MCF 10A (cell line): ENCODE results near the gene P3H2. TPM values are rescaled to one million over a fixed set of nuclear protein-coding genes. Genes with fewer than 3 reads are reported as not detected.
A peak's percentile ranks its signal among the peaks of the same experiment; 100 is the strongest.

ENCODE experiments used
- BruUV-seq: library from RNA; stranded (reverse); fragments of 400-500 nt; replicated peaks from 2 replicates; lab custom pipeline; 2021; lab: Mats Ljungman, UMichigan
- CTCF ChIA-PET: fragments of 300-600 bp; sonication (Branson Sonifier 250); formaldehyde crosslinking; extraction: SDS; loops from one replicate; lab custom pipeline; 2021; ENCODE audit warnings: antibody characterized with exemption, inconsistent platforms; lab: Yijun Ruan, JAX
- POLR2A ChIA-PET: fragments of 300-600, 350-650 bp; sonication (Branson Sonifier 250); formaldehyde crosslinking; extraction: SDS; loops from one replicate; lab custom pipeline; 2020; ENCODE audit warnings: antibody characterized with exemption, inconsistent platforms; lab: Yijun Ruan, JAX
- DNase-seq: peaks from one replicate; pipeline ENCODE4 v3.0.0-alpha.2; 2018; ENCODE audit not compliant: unreplicated experiment
- H3K27ac Mint-ChIP-seq: one replicate; pipeline ENCODE4 v1.8.0; 2022; ENCODE audit warnings: mild to moderate bottlenecking, low read depth, mixed read lengths; ENCODE audit not compliant: unreplicated experiment
- H3K27me3 Mint-ChIP-seq: one replicate; pipeline ENCODE4 v1.8.0; 2022; ENCODE audit warnings: mixed read lengths; ENCODE audit not compliant: insufficient read depth, unreplicated experiment
- H3K36me3 Mint-ChIP-seq: one replicate; pipeline ENCODE4 v1.8.0; 2022; ENCODE audit warnings: mild to moderate bottlenecking, moderate library complexity, mixed read lengths; ENCODE audit not compliant: insufficient read depth, unreplicated experiment
- H3K4me1 Mint-ChIP-seq: one replicate; pipeline ENCODE4 v1.8.0; 2022; ENCODE audit warnings: mixed read lengths; ENCODE audit not compliant: insufficient read depth, unreplicated experiment
- H3K4me3 Mint-ChIP-seq: one replicate; pipeline ENCODE4 v1.8.0; 2022; ENCODE audit warnings: mild to moderate bottlenecking, moderate library complexity, mixed read lengths; ENCODE audit not compliant: unreplicated experiment
- H3K9me3 Mint-ChIP-seq: one replicate; pipeline ENCODE4 v1.8.0; 2022; ENCODE audit warnings: mixed read lengths; ENCODE audit not compliant: unreplicated experiment
- CTCF ChIP-seq: fragments of 200-600 bp; IDR thresholded peaks from one replicate; pipeline ENCODE4 v1.8.0; 2022; ENCODE audit warnings: antibody characterized with exemption, mild to moderate bottlenecking; ENCODE audit not compliant: unreplicated experiment
- intact Hi-C: fragments of 100-400 bp; cut with micrococcal nuclease; formaldehyde crosslinking; loops from 2 replicates; pipeline ENCODE4 v1.14.1; 2022
- total RNA-seq: library from RNA; stranded (reverse); gene quantifications from 2 replicates; pipeline ENCODE4 v1.2.3, GENCODE V29; 2022

Gene P3H2
- total RNA-seq, 1 experiment from 2014 or later = 60.2 TPM

DNA sequence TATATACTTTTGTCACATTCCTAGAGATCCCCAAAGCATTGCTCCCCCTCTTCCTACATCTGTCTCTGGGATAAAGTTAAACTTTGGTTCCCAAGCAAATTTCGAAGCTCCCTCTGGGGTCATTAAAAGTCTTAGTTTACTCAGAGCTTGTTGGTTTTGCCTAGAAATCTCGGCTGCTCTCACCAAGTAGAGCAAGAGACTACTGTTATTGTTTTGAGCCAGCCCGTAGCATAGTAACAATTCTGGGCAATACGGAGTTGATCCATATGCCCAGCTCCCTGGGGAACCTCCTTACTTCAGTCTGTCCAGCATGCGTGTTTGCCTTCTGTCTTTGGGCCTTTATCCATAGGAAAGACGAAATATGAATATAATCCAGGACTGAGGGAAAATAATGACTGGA, 10.0 kb upstream of the P3H2 start:
- ChIA-PET CTCF (interaction anchor here (0.5 to 2.4 kb wide), 7 partner anchors 10 to 857 kb away, joined by 3 to 11 read pairs (median 3); partner anchors contain the start of gene P3H2), POLR2A (interaction anchor here (1.0 to 3.3 kb wide), 5 partner anchors 10 to 39 kb away, joined by 3 to 21 read pairs (median 6); partner anchors contain the start of gene P3H2)
- H3K4me1 Mint-ChIP-seq = peaks cover 7% of the 10 kb centered on the region
- no peak for DNase-seq
- no peak for TF ChIP-seq CTCF
- H3K9me3 Mint-ChIP-seq = no peaks in the 10 kb centered on the region
- H3K27me3 Mint-ChIP-seq = no peaks in the 10 kb centered on the region
- peak overlapping the region; percentile 85 for H3K27ac Mint-ChIP-seq
- H3K36me3 Mint-ChIP-seq = no peaks in the 10 kb centered on the region
- intact Hi-C loops = no loop called here
- H3K4me3 Mint-ChIP-seq = no peak overlapping the region
- no TSS peak for BruUV-seq

DNA sequence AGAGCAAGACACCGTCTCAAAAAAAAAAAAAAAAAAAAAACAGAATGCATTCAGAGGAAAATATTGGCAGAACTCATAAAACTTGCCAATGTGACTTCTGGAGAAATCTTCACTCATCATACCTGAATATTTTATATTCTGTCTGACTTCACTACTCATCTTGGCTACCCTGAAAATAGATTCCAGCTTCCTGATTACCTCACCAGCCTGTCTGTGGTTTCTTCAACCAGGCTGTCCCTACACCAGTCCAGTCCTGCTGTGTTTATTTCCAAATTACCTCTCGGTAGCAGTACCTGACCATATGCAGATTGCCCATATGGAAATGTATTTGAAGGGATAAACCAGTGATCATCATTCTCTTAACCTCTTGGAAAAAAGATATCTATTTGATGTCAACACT, 9.3 kb upstream of the P3H2 start:
- CTCF ChIA-PET = interaction anchor here (0.6 to 2.4 kb wide), 5 partner anchors 9 to 376 kb away, joined by 3 to 11 read pairs (median 4); partner anchors contain the start of gene P3H2
- Mint-ChIP-seq H3K27me3 (no peaks in the 10 kb centered on the region), H3K36me3 (no peaks in the 10 kb centered on the region), H3K4me3 (no peak overlapping the region), H3K4me1 (peaks cover 7% of the 10 kb centered on the region), H3K27ac (peak overlapping the region; percentile 85), H3K9me3 (no peaks in the 10 kb centered on the region)
- BruUV-seq = no TSS peak
- peak; percentile 34 for DNase-seq
- intact Hi-C loops = no loop called here
- no peak for TF ChIP-seq CTCF
- POLR2A ChIA-PET = interaction anchor here (1.2 to 3.3 kb wide), 4 partner anchors 9 to 85 kb away, joined by 3 to 21 read pairs (median 10); partner anchors contain the start of gene P3H2

DNA sequence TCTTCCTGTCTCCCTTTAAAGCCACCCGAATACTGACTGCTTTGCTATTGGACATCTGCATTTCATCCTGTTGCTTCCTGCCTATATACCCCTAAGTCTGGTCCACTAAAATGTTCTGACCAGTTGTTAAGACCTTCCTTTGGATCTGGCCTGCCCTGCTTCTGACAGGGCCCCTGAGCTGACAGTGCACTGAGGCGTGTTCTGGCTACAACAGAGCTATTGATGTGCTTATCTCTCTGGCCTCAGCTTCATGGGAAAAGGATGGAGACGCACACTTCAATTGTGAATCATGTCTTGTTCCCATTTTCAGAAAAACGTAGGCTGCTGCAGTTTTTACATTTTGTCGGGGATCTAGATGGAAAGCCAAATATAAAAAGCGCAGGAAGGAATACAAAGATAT, 7.1 kb upstream of the P3H2 start:
- H3K9me3 Mint-ChIP-seq = no peaks in the 10 kb centered on the region
- intact Hi-C loops = no loop called here
- CTCF ChIA-PET = interaction anchor here (0.7 kb wide), 1 partner anchor 15 kb away, joined by 3 read pairs; no protein-coding TSS in a partner anchor
- H3K36me3 Mint-ChIP-seq = no peaks in the 10 kb centered on the region
- no peak overlapping the region for H3K4me3 Mint-ChIP-seq
- peaks cover 7% of the 10 kb centered on the region for H3K4me1 Mint-ChIP-seq
- H3K27me3 Mint-ChIP-seq = no peaks in the 10 kb centered on the region
- DNase-seq = no peak
- BruUV-seq = no TSS peak
- POLR2A ChIA-PET = interaction anchor here (1.2 kb wide), 1 partner anchor 72 kb away, joined by 3 read pairs; no protein-coding TSS in a partner anchor
- H3K27ac Mint-ChIP-seq = no peak overlapping the region
- TF ChIP-seq CTCF = no peak

DNA sequence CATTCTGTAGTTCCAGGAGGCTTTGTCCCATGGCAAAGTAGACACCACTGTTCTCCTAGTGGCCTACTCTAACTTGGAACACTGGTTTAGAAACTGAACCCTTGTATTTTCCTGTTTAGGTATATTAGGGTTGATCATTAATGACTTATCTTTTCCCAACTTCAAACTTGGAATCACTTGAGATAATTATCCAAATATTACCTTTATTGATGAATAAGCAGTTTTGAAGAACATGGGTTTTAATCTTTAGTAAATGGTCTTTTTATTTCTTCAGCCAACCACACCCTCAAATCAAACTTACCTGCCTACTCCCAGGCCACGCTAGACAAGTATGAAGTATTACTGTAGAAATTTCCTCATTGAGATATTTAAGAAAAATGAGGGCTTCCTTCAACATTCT, 6.5 kb upstream of the P3H2 start:
- BruUV-seq = no TSS peak
- ChIA-PET CTCF (interaction anchor here (0.7 kb wide), 1 partner anchor 27 kb away, joined by 3 read pairs; no protein-coding TSS in a partner anchor), POLR2A (interaction anchor here (0.7 to 1.2 kb wide), 2 partner anchors 71 to 92 kb away, joined by 3 read pairs; no protein-coding TSS in a partner anchor)
- Mint-ChIP-seq H3K27me3 (no peaks in the 10 kb centered on the region), H3K36me3 (no peaks in the 10 kb centered on the region), H3K4me3 (no peak overlapping the region), H3K27ac (no peak overlapping the region), H3K9me3 (no peaks in the 10 kb centered on the region), H3K4me1 (peaks cover 12% of the 10 kb centered on the region)
- DNase-seq = no peak
- intact Hi-C loops = no loop called here
- no peak for TF ChIP-seq CTCF
